Thyroid gland (tissue), 4 donors: ENCODE data around the gene PLXNB1. TPM values are rescaled to one million over a fixed set of nuclear protein-coding genes. Genes with fewer than 3 reads are reported as not detected.

Experiments
- DNase-seq, 2 donors: peaks; one replicate each; pipeline ENCODE4 v3.0.0-alpha.2; 2019
- H3K27ac ChIP-seq, 3 donors: fragments of 200-600 bp; sonication (generic); 1 replicate in 2 of 3; 2 replicates in 1 of 3; pipeline ENCODE4 v1.5.1; 2016 to 2019; ENCODE audit warnings: mild to moderate bottlenecking in 1 of 3, moderate library complexity in 1 of 3
- H3K27me3 ChIP-seq: fragments of 200-600 bp; sonication (generic); one replicate; pipeline ENCODE4 v1.5.1; 2019
- H3K36me3 ChIP-seq, 2 donors: fragments of 200-600 bp; sonication (generic); one replicate each; pipeline ENCODE4 v1.5.1; 2016 to 2019
- H3K4me1 ChIP-seq, 2 donors: fragments of 200-600 bp; sonication (generic); one replicate each; pipeline ENCODE4 v1.5.1; 2017 to 2019
- H3K4me3 ChIP-seq, 3 donors: fragments of 200-600 bp; sonication (generic); replicated peaks in 1 of 3; 1 replicate in 2 of 3; 2 replicates in 1 of 3; pipeline ENCODE4 v1.5.1; 2016; ENCODE audit warnings: mild to moderate bottlenecking in 1 of 3
- H3K9me3 ChIP-seq: fragments of 200-600 bp; sonication (generic); one replicate; pipeline ENCODE4 v1.5.1; 2017
- CTCF ChIP-seq, 6 experiments: fragments of 200-600 bp in 3 of 6; fragments of 450-650 bp in 3 of 6; sonication (generic) in 3 of 6; IDR thresholded peaks; one replicate each; pipeline ENCODE4 v1.5.1; 2016 to 2019; ENCODE audit warnings: antibody characterized with exemption in 6 of 6, mild to moderate bottlenecking in 2 of 6, inconsistent platforms in 1 of 6, moderate library complexity in 1 of 6
- POLR2A ChIP-seq, 2 donors: fragments of 450-650 bp; IDR thresholded peaks; one replicate each; pipeline ENCODE4 v1.6.1; 2017; ENCODE audit warnings: antibody characterized with exemption in 2 of 2, mild to moderate bottlenecking in 2 of 2, moderate library complexity in 1 of 2
- WGBS, 2 donors: methylation state at CpG; one replicate each; pipeline ENCODE4 v1.1.5; 2017; 5-methylcytosine and 5-hydroxymethylcytosine counted together
- intact Hi-C: fragments of 100-400 bp; cut with DNase I; formaldehyde crosslinking; loops from one replicate; pipeline ENCODE4 v1.15.1; 2023
- total RNA-seq, 4 donors: library from RNA; depleted of rRNA; stranded (reverse); fragments of >200 nt; gene quantifications; one replicate each; pipeline ENCODE4 v1.2.3, GENCODE V29; 2016

Gene PLXNB1
- total RNA-seq, 4 donors from 2014 or later: 126 to 216 (median 138) TPM

DNA sequence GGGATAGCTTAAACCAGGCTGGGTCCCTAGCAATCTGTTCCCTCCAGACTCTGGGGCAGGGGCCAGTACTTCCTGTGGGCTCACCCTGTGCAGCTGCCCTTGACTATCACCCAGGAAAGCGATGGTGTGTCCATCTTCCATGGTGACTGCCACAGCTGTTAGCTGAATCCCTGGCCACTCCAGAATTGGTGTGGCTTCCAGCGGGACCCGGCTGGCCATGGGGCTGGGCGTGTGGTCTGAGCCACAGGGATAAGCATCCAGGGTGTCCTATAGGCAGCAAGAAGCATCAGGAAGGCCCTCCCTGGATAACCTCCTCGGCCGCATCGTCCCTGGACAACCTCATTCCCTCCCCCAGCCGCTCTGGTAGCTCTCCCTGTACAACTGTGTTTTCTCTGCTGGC lies 7.2 kb downstream of the PLXNB1 start:
- no peak for DNase-seq
- H3K27ac ChIP-seq: no peak overlapping the region
- TF ChIP-seq POLR2A (IDR thresholded peaks at IDR 0.05) (no peak), CTCF (IDR thresholded peaks at IDR 0.05) (no peak)
- intact Hi-C loops: no loop called here
- peaks cover 28 to 43% of the 10 kb centered on the region in 2 donors for H3K4me1 ChIP-seq
- H3K27me3 ChIP-seq: no peaks in the 10 kb centered on the region
- H3K36me3 ChIP-seq: peaks cover 19 to 26% of the 10 kb centered on the region in 2 donors
- no peak overlapping the region for H3K4me3 ChIP-seq
- H3K9me3 ChIP-seq: no peaks in the 10 kb centered on the region
- WGBS, 2 donors: 81 to 88% methylated on average over 8 of the region's 8 CpGs

DNA sequence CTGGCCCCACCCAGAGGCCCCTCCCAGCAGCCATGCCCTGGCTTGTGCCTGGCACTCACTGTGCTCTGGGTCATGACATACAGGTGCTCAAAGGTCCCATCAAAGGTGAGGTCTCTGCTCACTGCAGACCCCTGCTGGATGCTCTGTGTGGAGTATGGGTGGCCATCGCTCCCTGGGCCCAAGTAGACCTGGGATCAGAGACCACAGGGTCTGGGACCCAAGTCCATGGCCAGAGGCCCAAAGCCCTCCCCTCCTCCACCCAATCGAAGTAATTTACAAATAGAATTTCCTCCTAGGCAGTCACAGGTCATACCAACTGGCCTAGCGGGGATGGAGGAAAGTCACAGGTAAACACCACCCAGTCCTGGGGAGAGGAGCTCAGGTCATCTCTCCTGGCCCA lies 7.6 kb downstream of the PLXNB1 start:
- WGBS, 2 donors: 100% methylated on average over 1 to 3 of the region's 3 CpGs
- H3K27ac ChIP-seq: no peak overlapping the region
- DNase-seq: no peak
- no peak overlapping the region for H3K4me3 ChIP-seq
- peaks cover 23 to 30% of the 10 kb centered on the region in 2 donors for H3K36me3 ChIP-seq
- no peaks in the 10 kb centered on the region for H3K27me3 ChIP-seq
- H3K4me1 ChIP-seq: peaks cover 24 to 39% of the 10 kb centered on the region in 2 donors
- intact Hi-C loops: no loop called here
- TF ChIP-seq CTCF (IDR thresholded peaks at IDR 0.05) (no peak), POLR2A (IDR thresholded peaks at IDR 0.05) (no peak)
- no peaks in the 10 kb centered on the region for H3K9me3 ChIP-seq

DNA sequence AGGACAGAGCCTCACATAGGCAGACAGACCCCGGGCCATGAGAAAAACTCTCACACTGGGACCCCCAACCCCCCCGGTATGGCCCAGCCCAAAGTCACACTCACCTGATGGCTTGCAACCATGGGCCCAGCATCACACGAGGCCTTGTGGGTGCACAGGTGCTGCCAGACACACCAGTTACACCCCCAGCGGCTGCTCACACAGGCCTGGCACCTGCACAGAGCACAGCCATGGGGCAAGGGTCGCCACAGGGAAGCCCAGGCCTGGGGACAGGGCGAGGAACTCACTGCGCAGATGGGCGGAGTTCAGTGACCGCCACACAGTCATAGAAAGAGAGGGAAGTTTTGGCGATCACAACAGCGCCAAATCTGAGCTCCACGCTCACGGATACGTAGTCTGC lies 9.3 kb downstream of the PLXNB1 start:
- no peak for DNase-seq
- Histone ChIP-seq H3K27ac (no peak overlapping the region), H3K4me1 (peaks cover 11 to 22% of the 10 kb centered on the region in 2 donors), H3K4me3 (no peak overlapping the region), H3K9me3 (no peaks in the 10 kb centered on the region), H3K36me3 (peaks cover 35 to 47% of the 10 kb centered on the region in 2 donors), H3K27me3 (no peaks in the 10 kb centered on the region)
- intact Hi-C loops: no loop called here
- no peak for TF ChIP-seq POLR2A (IDR thresholded peaks at IDR 0.05)
- TF ChIP-seq CTCF (IDR thresholded peaks at IDR 0.05): no peak
- 89 to 97% methylated on average over 13 to 14 of the region's 14 CpGs for WGBS, 2 donors

- Histone ChIP-seq H3K9me3 (no peaks in the 10 kb centered on the region), H3K4me1 (peaks cover 1 to 12% of the 10 kb centered on the region in 2 donors), H3K36me3 (peaks cover 44 to 56% of the 10 kb centered on the region in 2 donors), H3K27me3 (no peaks in the 10 kb centered on the region), H3K4me3 (no peak overlapping the region), H3K27ac (no peak overlapping the region)
- 93% methylated on average over 14 to 17 of the region's 17 CpGs for WGBS, 2 donors
- intact Hi-C loops: no loop called here
- no peak for DNase-seq
- TF ChIP-seq POLR2A (IDR thresholded peaks at IDR 0.05) (no peak), CTCF (IDR thresholded peaks at IDR 0.05) (no peak)
These were observed 10.3 kb downstream of the PLXNB1 start for GRCh38 chr3:48419597-48419996.

- Histone ChIP-seq H3K4me1 (peaks cover 0 to 8% of the 10 kb centered on the region in 2 donors), H3K27me3 (no peaks in the 10 kb centered on the region), H3K9me3 (no peaks in the 10 kb centered on the region), H3K27ac (no peak overlapping the region), H3K36me3 (peaks cover 49 to 61% of the 10 kb centered on the region in 2 donors), H3K4me3 (no peak overlapping the region)
- no peak for DNase-seq
- 97% methylated on average over 5 to 9 of the region's 9 CpGs for WGBS, 2 donors
- intact Hi-C loops: no loop called here
- no peak for TF ChIP-seq POLR2A (IDR thresholded peaks at IDR 0.05)
- TF ChIP-seq CTCF (IDR thresholded peaks at IDR 0.05): no peak
These were observed 10.7 kb downstream of the PLXNB1 start for GRCh38 chr3:48419149-48419548.
